Fibroblast of lung (primary cell): ENCODE results near the gene ACER3.

Experiments
- EZH2 ChIP-seq: IDR thresholded peaks from 2 replicates; pipeline ENCODE4 v1.5.1; 2012; ENCODE audit warnings: low read length, control low read depth, mild to moderate bottlenecking; ENCODE audit errors: missing control alignments
- TF ChIP-seq, protein P1 (sequence below), 2 donors: IDR thresholded peaks in 1 of 2; conservative IDR thresholded peaks in 1 of 2; 1 replicate in 1 of 2; 2 replicates in 1 of 2; pipeline ENCODE4 v1.5.1; 2011 to 2012; ENCODE audit warnings: low read length in 2 of 2, control low read depth in 1 of 2, inconsistent platforms in 1 of 2, low read depth in 1 of 2, mild to moderate bottlenecking in 1 of 2

DNA sequence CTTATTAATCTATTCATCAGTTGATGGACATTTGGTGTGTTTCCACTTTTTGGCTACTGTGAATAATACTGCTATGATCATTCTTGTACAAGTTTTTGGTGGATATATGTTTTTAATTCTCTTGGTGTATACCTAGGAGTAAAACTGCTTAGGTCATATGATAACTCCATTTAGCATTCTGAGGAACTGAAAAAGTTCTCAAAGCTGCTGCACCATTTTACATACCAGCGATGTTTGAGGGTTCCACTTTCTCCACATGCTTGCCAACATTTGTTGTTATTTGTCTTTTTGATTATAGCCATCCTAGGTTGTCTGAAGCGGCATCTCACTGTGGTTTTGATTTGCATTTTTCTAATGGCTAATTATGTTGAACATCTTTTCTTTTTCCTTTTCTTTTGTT, 4.1 kb upstream of the ACER3 start:
- TF ChIP-seq, protein P1, sequence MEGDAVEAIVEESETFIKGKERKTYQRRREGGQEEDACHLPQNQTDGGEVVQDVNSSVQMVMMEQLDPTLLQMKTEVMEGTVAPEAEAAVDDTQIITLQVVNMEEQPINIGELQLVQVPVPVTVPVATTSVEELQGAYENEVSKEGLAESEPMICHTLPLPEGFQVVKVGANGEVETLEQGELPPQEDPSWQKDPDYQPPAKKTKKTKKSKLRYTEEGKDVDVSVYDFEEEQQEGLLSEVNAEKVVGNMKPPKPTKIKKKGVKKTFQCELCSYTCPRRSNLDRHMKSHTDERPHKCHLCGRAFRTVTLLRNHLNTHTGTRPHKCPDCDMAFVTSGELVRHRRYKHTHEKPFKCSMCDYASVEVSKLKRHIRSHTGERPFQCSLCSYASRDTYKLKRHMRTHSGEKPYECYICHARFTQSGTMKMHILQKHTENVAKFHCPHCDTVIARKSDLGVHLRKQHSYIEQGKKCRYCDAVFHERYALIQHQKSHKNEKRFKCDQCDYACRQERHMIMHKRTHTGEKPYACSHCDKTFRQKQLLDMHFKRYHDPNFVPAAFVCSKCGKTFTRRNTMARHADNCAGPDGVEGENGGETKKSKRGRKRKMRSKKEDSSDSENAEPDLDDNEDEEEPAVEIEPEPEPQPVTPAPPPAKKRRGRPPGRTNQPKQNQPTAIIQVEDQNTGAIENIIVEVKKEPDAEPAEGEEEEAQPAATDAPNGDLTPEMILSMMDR (conservative IDR thresholded peaks at IDR 0.05 in 1 of 2, IDR thresholded peaks at IDR 0.05 in 1 of 2; ENCODE audit: low read depth in 1 of 2, low read length in 2 of 2) = no peak
- TF ChIP-seq EZH2 = no peak
